Vagina (tissue), 2 donors: ENCODE results near the gene CDKL5.

Source experiments
- POLR2A ChIP-seq, 2 donors: fragments of 450-650 bp; IDR thresholded peaks; one replicate each; pipeline ENCODE4 v1.6.1; 2017; ENCODE audit warnings: antibody characterized with exemption in 2 of 2, mild to moderate bottlenecking in 2 of 2, moderate library complexity in 2 of 2
- POLR2AphosphoS5 ChIP-seq, 2 donors: sonication (generic); formaldehyde crosslinking; IDR thresholded peaks; one replicate each; pipeline ENCODE4 v1.9.0; 2017; ENCODE audit warnings: antibody characterized with exemption in 2 of 2, mild to moderate bottlenecking in 2 of 2, low read depth in 1 of 2; ENCODE audit not compliant: insufficient read depth in 1 of 2
- TF ChIP-seq, protein P1 (sequence below), 3 experiments: fragments of 450-650 bp in 2 of 3; fragments of 200-600 bp in 1 of 3; sonication (generic) in 1 of 3; IDR thresholded peaks; one replicate each; pipeline ENCODE4 v1.5.1; 2017 to 2019; ENCODE audit warnings: antibody characterized with exemption in 3 of 3, mild to moderate bottlenecking in 2 of 3, moderate library complexity in 2 of 3

DNA sequence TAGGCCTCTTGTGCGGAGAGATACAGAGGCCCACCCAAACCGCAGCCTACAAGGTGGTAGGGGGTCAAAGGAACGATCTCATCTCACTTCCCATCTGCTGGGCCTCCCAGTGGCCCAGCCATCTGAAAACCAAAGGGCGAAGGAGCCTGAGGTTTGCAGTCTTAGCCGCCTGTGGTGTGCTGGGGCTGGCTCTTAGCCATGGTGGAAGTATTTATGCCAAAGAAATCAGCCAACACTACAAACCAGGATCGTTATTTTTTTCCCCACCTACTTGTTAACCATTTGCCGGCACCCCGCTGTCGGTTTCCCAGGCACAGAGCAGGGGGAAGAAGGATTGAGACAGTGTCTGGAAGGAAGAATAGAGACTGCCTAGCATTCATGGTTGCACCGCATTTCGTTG is 30.9 kb upstream of the CDKL5 start:
- TF ChIP-seq POLR2A (IDR thresholded peaks at IDR 0.05): no peak
- no peak for TF ChIP-seq POLR2AphosphoS5 (IDR thresholded peaks at IDR 0.05; ENCODE audit: insufficient read depth in 1 of 2, low read depth in 1 of 2)
- TF ChIP-seq, protein P1, sequence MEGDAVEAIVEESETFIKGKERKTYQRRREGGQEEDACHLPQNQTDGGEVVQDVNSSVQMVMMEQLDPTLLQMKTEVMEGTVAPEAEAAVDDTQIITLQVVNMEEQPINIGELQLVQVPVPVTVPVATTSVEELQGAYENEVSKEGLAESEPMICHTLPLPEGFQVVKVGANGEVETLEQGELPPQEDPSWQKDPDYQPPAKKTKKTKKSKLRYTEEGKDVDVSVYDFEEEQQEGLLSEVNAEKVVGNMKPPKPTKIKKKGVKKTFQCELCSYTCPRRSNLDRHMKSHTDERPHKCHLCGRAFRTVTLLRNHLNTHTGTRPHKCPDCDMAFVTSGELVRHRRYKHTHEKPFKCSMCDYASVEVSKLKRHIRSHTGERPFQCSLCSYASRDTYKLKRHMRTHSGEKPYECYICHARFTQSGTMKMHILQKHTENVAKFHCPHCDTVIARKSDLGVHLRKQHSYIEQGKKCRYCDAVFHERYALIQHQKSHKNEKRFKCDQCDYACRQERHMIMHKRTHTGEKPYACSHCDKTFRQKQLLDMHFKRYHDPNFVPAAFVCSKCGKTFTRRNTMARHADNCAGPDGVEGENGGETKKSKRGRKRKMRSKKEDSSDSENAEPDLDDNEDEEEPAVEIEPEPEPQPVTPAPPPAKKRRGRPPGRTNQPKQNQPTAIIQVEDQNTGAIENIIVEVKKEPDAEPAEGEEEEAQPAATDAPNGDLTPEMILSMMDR (IDR thresholded peaks at IDR 0.05): no peak
